VCaP (cell line): ENCODE data around the gene STAM.

Experiments used
- H3K27ac ChIP-seq: fragments of 450-650 bp; 2 replicates; pipeline ENCODE4 v1.5.1; 2017
- TF ChIP-seq, protein P1 (sequence below): fragments of 450-650 bp; conservative IDR thresholded peaks from 2 replicates; pipeline ENCODE4 v1.5.1; 2017; ENCODE audit warnings: mild to moderate bottlenecking, moderate library complexity

STAM gene

DNA sequence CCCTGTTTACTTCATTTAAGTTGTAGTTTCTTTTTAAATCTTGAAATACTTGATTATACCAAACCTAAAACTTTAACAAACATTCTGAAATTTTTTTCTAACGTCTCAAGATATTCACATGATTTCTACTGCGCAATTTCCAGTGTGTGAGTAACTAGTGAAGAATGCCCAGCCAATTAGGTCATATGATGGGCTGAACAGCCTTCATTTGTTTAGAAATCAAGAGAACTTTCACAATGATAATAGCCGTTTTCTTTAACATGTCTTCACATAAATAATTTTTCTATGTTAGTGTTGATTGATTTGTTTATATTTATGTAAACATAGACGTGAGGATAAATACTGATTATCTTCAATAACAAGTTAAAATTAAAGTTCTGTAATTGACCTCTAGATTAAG is 21.8 kb downstream of the STAM start:
- H3K27ac ChIP-seq: no peak overlapping the region
- TF ChIP-seq, protein P1, sequence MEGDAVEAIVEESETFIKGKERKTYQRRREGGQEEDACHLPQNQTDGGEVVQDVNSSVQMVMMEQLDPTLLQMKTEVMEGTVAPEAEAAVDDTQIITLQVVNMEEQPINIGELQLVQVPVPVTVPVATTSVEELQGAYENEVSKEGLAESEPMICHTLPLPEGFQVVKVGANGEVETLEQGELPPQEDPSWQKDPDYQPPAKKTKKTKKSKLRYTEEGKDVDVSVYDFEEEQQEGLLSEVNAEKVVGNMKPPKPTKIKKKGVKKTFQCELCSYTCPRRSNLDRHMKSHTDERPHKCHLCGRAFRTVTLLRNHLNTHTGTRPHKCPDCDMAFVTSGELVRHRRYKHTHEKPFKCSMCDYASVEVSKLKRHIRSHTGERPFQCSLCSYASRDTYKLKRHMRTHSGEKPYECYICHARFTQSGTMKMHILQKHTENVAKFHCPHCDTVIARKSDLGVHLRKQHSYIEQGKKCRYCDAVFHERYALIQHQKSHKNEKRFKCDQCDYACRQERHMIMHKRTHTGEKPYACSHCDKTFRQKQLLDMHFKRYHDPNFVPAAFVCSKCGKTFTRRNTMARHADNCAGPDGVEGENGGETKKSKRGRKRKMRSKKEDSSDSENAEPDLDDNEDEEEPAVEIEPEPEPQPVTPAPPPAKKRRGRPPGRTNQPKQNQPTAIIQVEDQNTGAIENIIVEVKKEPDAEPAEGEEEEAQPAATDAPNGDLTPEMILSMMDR: no peak

DNA sequence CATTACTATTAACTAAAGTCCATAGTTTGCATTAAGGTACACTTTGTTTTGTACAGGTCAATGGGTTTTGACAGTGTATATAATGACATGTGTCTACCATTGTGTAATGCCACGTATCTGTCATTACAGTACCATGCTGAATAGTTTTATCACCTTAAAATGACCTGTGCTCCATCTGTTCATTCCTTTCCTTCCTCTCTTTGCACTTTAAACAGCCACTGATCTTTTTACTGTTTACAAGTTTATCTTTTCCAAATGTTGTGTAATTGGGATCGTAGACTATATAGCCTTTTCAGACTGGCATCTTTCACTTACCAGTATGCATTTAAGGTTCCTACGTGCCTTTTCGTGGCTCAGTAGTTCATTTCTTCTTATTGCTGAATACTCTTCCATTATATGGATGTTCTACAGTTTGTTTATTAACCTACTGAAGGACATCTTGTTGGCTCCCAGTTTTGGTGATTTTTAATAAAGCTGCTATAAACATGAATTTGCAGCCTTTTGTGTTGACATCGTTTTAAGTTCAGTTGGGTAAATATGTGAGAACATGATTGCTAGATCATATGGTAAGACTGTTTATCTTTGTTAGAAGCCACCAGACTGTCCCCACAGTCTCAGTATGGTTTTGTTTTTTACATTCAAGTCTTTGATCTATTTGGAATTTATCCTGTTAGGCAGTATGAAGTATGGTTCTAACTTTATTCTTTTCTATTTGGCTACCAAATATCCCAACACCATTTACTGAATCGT is 24.7 kb downstream of the STAM start:
- peak overlapping the region; percentile 22 for H3K27ac ChIP-seq

DNA sequence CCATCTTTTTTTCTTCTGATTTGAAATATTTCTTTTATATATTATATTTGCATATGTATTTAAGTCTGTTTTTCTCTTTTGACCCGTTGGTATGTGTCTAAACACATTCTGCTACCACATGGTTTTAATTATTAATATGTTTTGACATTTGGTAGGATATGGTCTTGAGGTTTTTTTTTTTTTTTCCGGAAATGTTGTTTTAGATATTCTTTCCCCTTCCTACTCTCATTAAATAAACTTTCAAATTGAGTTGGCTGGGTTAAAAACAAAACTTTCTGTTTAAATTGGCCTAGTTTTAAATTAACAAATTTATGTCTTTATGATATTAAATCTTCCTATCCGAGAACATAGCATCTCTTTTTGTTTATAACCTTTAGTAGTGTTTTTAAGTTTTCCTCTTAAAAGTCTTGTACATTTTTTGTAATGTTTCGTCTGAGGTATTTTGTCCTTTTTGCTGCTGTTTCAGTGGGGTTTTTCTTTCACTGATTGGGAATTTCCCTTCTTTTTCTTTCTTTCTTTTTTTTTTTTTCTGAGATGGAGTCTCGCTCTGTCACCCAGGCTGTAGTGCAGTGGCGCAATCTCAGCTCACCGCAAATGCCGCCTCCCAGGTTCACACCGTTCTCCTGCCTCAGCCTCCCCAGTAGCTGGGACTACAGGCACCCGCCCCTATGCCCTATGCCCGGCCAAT is 25.4 kb downstream of the STAM start:
- H3K27ac ChIP-seq: peak overlapping the region; percentile 22
- TF ChIP-seq, protein P1: no peak

More for the DNA sequence above, 24.7 kb downstream of the STAM start:
- TF ChIP-seq, protein P1: no peak

DNA sequence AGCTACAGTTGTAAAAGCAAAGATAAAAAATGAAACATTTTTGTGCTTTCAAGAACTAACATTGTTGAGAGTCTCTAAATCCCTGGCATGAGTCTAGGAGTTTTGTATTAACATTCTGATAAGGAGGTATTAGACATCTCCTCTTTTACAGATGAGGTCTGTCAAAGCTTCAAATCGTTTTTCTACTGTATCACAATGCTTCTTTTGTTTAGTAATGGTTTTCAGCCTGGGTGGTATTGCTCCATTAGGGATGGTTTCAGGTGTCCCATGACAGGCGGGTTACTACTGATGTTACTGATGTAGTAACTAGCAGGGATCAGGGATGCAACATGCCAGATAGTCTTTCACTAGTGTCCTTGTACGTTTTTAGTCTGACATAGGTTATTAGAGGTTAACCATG is 27.4 kb downstream of the STAM start:
- no peak overlapping the region for H3K27ac ChIP-seq
- TF ChIP-seq, protein P1: no peak

DNA sequence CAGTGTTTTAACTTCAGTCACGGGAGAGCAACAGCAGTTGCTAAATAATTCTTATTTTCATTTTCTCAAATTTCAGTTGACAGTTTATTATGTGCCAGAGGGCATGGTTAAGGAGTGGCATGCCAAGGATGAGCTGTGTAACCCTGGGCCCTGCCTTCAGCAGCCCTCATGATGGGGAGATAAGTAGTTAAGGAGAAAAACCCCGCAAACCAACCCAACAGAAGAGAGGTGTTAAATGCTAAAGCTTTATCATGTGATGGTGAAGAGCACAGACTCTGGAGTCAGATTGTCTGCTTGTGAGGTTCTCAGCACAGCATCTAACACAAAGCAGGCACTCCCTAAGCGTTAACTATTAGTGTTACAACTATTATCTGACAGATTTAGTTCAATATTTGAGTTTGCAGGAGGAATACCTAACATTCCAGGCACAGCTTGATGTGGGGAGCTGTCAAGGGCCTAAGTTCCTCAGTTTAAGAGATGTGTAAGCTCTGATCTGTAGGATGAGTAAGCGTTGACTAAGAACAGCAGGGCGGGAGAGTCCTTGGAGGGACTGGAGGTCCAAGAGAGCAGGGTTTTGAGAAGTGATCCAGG is 29.6 kb downstream of the STAM start:
- no peak overlapping the region for H3K27ac ChIP-seq
- TF ChIP-seq, protein P1: no peak

DNA sequence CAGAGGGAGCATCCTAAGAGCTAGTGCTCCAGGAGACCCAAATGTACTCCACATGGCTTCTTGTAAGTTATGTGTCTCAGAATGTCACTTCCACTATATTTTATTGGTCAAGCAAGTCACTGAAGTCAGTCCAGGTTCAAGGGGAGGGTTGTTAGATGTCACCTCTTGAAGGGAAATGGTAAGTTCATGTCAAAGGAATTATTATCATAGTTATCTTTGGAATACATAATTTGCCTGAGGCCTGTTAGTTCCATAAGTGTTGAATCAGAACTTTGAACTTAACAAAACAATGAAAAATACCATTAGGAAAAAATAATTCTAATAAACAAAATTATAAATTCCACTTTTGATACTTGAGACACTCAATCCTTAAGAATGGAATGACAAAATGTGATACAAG is 30.6 kb downstream of the STAM start:
- no peak overlapping the region for H3K27ac ChIP-seq
- TF ChIP-seq, protein P1: no peak

DNA sequence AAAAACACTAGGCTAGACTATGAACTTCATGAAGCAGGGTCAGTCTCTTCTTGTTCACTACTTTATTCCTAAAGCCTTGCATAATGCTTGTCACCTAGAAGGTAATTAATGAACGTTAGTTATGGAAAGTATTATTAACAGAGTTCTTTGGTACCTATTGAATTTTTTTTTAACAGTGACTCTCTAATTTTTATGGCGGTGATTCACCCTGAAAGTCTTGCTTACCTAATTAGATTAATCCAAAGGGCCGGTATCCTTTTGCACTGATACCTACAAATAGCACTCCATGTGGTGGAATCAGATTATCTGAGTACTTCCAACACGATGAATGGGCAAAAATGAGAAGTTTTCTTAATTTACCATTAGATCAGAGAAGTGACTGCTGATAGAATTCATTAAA is 31.7 kb downstream of the STAM start:
- no peak overlapping the region for H3K27ac ChIP-seq
- TF ChIP-seq, protein P1: no peak
